Breast epithelium (tissue), 4 donors: ENCODE measurements around the gene DBH. TPM values are rescaled to one million over a fixed set of nuclear protein-coding genes. Genes with fewer than 3 reads are reported as not detected.
A peak's percentile ranks its signal among the peaks of the same experiment; 100 is the strongest.

ENCODE experiments used
- DNase-seq, 2 donors: peaks; one replicate each; pipeline ENCODE4 v3.0.0-alpha.2; 2019; ENCODE audit warnings: low spot score in 2 of 2
- H3K27ac ChIP-seq, 2 donors: fragments of 200-600 bp; sonication (generic) in 1 of 2; one replicate each; pipeline ENCODE4 v1.5.1; 2016 to 2019; ENCODE audit warnings: mild to moderate bottlenecking in 1 of 2
- H3K27me3 ChIP-seq, 2 donors: fragments of 200-600 bp; sonication (generic) in 1 of 2; one replicate each; pipeline versions ENCODE4 v1.5.1 to v1.6.0; 2017 to 2019; ENCODE audit warnings: control low read depth in 1 of 2, mild to moderate bottlenecking in 1 of 2
- H3K36me3 ChIP-seq: fragments of 200-600 bp; one replicate; pipeline ENCODE4 v1.5.1; 2019
- H3K4me1 ChIP-seq, 2 donors: fragments of 200-600 bp; sonication (generic); one replicate each; pipeline ENCODE4 v1.5.1; 2016 to 2019; ENCODE audit warnings: control low read depth in 1 of 2
- H3K4me3 ChIP-seq, 3 donors: fragments of 200-600 bp; sonication (generic); 1 replicate in 2 of 3; 2 replicates in 1 of 3; pipeline ENCODE4 v1.5.1; 2016 to 2019; ENCODE audit warnings: mild to moderate bottlenecking in 3 of 3, moderate library complexity in 2 of 3
- H3K9me3 ChIP-seq, 2 donors: fragments of 200-600 bp; sonication (generic) in 1 of 2; one replicate each; pipeline ENCODE4 v1.5.1; 2016 to 2019; ENCODE audit warnings: control low read depth in 1 of 2
- POLR2A ChIP-seq: fragments of 450-650 bp; IDR thresholded peaks from one replicate; pipeline ENCODE4 v1.6.1; 2016; ENCODE audit warnings: antibody characterized with exemption, mild to moderate bottlenecking, moderate library complexity
- POLR2AphosphoS5 ChIP-seq, 3 donors: sonication (generic); formaldehyde crosslinking; IDR thresholded peaks; one replicate each; pipeline ENCODE4 v1.6.1; 2017; ENCODE audit warnings: antibody characterized with exemption in 3 of 3
- intact Hi-C: fragments of 100-400 bp; cut with DNase I; formaldehyde crosslinking; loops from one replicate; pipeline ENCODE4 v1.15.1; 2023; ENCODE audit warnings: low total_unique reads
- total RNA-seq, 3 donors: library from RNA; depleted of rRNA; stranded (reverse); fragments of >200 nt; gene quantifications; one replicate each; pipeline ENCODE4 v1.1.0, GENCODE V29; 2016
- TF ChIP-seq, protein P1 (sequence below), 3 donors: fragments of 450-650 bp; IDR thresholded peaks; one replicate each; pipeline ENCODE4 v1.5.1; 2016 to 2017; ENCODE audit warnings: antibody characterized with exemption in 3 of 3, mild to moderate bottlenecking in 3 of 3, moderate library complexity in 3 of 3

The DBH gene
- total RNA-seq, 3 donors from 2014 or later: not detected

GRCh38 chr9:133704711-133705181 lies 68.6 kb downstream of the DBH start:
- intact Hi-C loops: no loop called here
- H3K4me1 ChIP-seq: peaks cover 0 to 8% of the 10 kb centered on the region in 2 donors
- H3K4me3 ChIP-seq: no peak overlapping the region
- DNase-seq: no peak
- no peaks in the 10 kb centered on the region for H3K9me3 ChIP-seq
- no peak overlapping the region for H3K27ac ChIP-seq
- peaks cover 0 to 21% of the 10 kb centered on the region in 2 donors for H3K27me3 ChIP-seq
- TF ChIP-seq POLR2A (no peak), POLR2AphosphoS5 (IDR thresholded peaks at IDR 0.05) (no peak)
- TF ChIP-seq, protein P1, sequence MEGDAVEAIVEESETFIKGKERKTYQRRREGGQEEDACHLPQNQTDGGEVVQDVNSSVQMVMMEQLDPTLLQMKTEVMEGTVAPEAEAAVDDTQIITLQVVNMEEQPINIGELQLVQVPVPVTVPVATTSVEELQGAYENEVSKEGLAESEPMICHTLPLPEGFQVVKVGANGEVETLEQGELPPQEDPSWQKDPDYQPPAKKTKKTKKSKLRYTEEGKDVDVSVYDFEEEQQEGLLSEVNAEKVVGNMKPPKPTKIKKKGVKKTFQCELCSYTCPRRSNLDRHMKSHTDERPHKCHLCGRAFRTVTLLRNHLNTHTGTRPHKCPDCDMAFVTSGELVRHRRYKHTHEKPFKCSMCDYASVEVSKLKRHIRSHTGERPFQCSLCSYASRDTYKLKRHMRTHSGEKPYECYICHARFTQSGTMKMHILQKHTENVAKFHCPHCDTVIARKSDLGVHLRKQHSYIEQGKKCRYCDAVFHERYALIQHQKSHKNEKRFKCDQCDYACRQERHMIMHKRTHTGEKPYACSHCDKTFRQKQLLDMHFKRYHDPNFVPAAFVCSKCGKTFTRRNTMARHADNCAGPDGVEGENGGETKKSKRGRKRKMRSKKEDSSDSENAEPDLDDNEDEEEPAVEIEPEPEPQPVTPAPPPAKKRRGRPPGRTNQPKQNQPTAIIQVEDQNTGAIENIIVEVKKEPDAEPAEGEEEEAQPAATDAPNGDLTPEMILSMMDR (IDR thresholded peaks at IDR 0.05): no peak
- H3K36me3 ChIP-seq: no peaks in the 10 kb centered on the region

- DNase-seq: no peak
- Histone ChIP-seq H3K36me3 (no peaks in the 10 kb centered on the region), H3K4me3 (no peak overlapping the region), H3K27me3 (peaks cover 0 to 21% of the 10 kb centered on the region in 2 donors), H3K4me1 (peaks cover 0 to 8% of the 10 kb centered on the region in 2 donors), H3K27ac (no peak overlapping the region), H3K9me3 (no peaks in the 10 kb centered on the region)
- intact Hi-C loops: no loop called here
- TF ChIP-seq POLR2AphosphoS5 (IDR thresholded peaks at IDR 0.05): no peak
- TF ChIP-seq, protein P1 (IDR thresholded peaks at IDR 0.05): no peak
- TF ChIP-seq POLR2A: no peak
Measured at GRCh38 chr9:133705576-133705975, 69.4 kb downstream of the DBH start.

DNA sequence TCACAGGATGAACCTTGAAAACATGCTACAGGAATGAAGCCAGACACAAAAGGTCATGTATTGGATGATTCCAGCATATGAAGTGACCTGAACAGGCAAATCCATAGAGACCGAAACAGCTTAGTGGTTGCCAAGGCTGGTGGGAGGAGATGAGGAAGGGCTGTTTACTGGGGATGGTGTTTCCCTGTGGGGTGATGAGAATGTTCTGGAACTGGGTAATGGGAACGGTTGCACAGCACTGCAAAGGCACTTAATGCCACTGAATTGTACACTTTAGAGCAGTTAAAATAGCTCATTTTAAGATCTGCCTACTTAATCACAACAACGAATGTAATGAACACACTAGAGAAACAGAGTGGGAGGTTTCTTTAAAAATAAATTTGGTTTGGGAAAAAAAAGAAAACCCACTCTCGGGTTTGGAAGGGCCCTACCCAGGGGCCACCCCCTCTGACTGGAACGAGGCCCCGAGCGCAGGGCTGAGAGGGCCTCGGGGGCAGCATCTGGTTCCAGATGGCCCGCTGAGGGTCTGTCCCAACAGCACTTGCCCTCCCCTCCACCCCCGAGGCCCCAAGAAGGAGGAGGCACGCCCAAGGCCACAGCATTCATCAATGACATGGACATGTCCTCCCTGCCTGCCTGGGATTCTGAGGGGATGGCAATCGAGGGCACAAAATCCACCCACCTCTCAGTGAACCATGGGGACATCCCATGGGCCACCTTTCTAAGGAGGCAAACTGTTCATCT lies 70.3 kb downstream of the DBH start:
- Histone ChIP-seq H3K36me3 (no peaks in the 10 kb centered on the region), H3K4me1 (peaks cover 0 to 8% of the 10 kb centered on the region in 2 donors), H3K9me3 (no peaks in the 10 kb centered on the region), H3K4me3 (no peak overlapping the region), H3K27ac (peak overlapping the region in 1 of 2 donors; percentile 76), H3K27me3 (peaks cover 0 to 21% of the 10 kb centered on the region in 2 donors)
- intact Hi-C loops: no loop called here
- TF ChIP-seq POLR2AphosphoS5 (IDR thresholded peaks at IDR 0.05): no peak
- no peak for TF ChIP-seq POLR2A
- TF ChIP-seq, protein P1 (IDR thresholded peaks at IDR 0.05): no peak
- DNase-seq: no peak

DNA sequence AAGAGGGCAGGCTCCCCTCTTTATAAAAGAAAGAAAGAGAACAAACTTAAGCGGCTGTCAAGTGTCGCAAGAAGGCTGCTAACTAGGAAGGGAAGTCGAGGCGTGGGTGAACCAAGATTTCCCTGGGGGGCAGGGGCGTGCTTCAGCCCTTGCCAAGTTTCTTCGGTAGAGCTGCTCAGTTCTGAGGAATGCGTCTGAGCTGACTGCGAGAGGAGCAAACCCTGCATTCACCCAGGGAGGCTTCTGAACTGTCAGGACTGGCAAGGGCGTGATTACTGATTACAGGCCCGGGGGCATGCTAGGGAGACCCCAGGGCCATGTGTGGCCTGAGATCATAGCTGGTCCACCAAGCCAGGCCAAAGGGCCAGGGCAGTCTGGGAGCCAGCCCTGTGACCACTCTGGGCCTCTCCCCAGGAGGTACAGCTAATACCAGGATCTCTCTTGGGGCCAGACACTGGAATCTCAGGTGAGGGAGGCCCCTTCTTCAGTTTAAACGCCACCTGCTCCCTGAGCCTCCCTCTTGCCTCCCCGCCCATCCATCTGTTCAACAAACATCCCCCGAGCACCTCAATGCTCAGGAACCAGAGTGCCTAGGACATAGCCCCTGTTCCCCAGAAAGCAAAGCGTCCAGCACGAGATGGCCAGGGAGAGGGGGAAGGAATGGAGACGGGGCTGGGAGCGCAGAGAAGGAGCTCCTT lies 71.1 kb downstream of the DBH start:
- peak in 1 of 2 donors; percentile 43 for DNase-seq
- Histone ChIP-seq H3K27ac (peak overlapping the region; percentile 41 to 76), H3K36me3 (no peaks in the 10 kb centered on the region), H3K4me1 (peaks cover 0 to 8% of the 10 kb centered on the region in 2 donors), H3K9me3 (no peaks in the 10 kb centered on the region), H3K4me3 (no peak overlapping the region), H3K27me3 (peaks cover 0 to 15% of the 10 kb centered on the region in 2 donors)
- TF ChIP-seq, protein P1 (IDR thresholded peaks at IDR 0.05): no peak
- TF ChIP-seq POLR2A (no peak), POLR2AphosphoS5 (IDR thresholded peaks at IDR 0.05) (no peak)
- intact Hi-C loops: no loop called here

DNA sequence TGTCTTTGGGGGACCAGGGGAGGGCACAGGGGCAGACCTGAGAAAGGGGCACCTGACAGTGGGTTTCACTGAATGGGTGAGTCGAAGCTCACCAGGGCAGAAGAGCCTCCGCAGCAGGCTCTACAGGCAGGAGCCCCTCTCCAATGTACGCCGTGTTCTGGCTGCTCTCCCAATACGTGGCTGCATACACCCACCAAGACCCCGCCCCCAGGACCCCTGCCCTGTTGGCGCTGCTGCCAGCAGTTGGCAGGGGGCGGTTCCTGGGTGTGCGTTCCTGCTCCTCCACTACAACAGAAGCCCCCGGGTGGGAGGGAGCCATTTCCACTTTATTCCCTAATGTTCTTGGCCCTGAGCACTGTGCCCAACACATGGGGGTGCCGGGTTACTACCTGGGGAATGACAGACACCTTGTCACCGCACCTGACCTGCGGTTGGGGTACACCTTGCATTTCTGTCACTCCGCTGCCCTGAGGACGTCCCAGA lies 71.6 kb downstream of the DBH start:
- DNase-seq: no peak
- intact Hi-C loops: no loop called here
- H3K4me3 ChIP-seq: no peak overlapping the region
- peak overlapping the region in 1 of 2 donors; percentile 76 for H3K27ac ChIP-seq
- peaks cover 0 to 9% of the 10 kb centered on the region in 2 donors for H3K27me3 ChIP-seq
- TF ChIP-seq POLR2AphosphoS5 (IDR thresholded peaks at IDR 0.05) (no peak), POLR2A (no peak)
- TF ChIP-seq, protein P1 (IDR thresholded peaks at IDR 0.05): no peak
- H3K36me3 ChIP-seq: no peaks in the 10 kb centered on the region
- peaks cover 0 to 8% of the 10 kb centered on the region in 2 donors for H3K4me1 ChIP-seq
- no peaks in the 10 kb centered on the region for H3K9me3 ChIP-seq
